Lung (tissue), 12 donors: ENCODE data around the gene FAM171A2. TPM values are rescaled to one million over a fixed set of nuclear protein-coding genes. Genes with fewer than 3 reads are reported as not detected.

Experiments
- ATAC-seq: fragments of 200-7000 bp; cut with Tn5 transposase; one replicate; pipeline ENCODE4 v1.9.1; 2020; ENCODE audit warnings: moderate number of reproducible peaks; ENCODE audit not compliant: insufficient read depth, low FRiP score
- DNase-seq, 3 donors: peaks; one replicate each; pipeline ENCODE4 v3.0.0-alpha.2; 2013 to 2017
- H3K27ac ChIP-seq, 2 donors: one replicate each; pipeline ENCODE4 v1.5.1; 2013; ENCODE audit warnings: mild to moderate bottlenecking in 2 of 2, moderate library complexity in 2 of 2, control low read depth in 1 of 2, inconsistent platforms in 1 of 2, low read depth in 1 of 2, low read length in 1 of 2
- H3K27me3 ChIP-seq, 3 donors: one replicate each; pipeline ENCODE4 v1.5.1; 2013; ENCODE audit warnings: low read length in 2 of 3; ENCODE audit not compliant: control insufficient read depth in 3 of 3, insufficient read depth in 3 of 3
- H3K36me3 ChIP-seq, 4 donors: one replicate each; pipeline ENCODE4 v1.5.1; 2013; ENCODE audit warnings: low read length in 4 of 4, mild to moderate bottlenecking in 1 of 4, moderate library complexity in 1 of 4; ENCODE audit not compliant: control insufficient read depth in 4 of 4, insufficient read depth in 4 of 4
- H3K4me1 ChIP-seq, 5 donors: one replicate each; pipeline ENCODE4 v1.5.1; 2013; ENCODE audit warnings: low read length in 5 of 5, mild to moderate bottlenecking in 2 of 5, moderate library complexity in 1 of 5; ENCODE audit not compliant: control insufficient read depth in 5 of 5, insufficient read depth in 5 of 5
- H3K4me3 ChIP-seq: one replicate; pipeline ENCODE4 v1.5.1; 2013; ENCODE audit warnings: mild to moderate bottlenecking, control low read depth, moderate library complexity
- H3K9ac ChIP-seq, 2 donors: one replicate each; pipeline ENCODE4 v1.5.1; 2013; ENCODE audit warnings: low read length in 2 of 2, control low read depth in 1 of 2; ENCODE audit not compliant: insufficient read depth in 1 of 2
- H3K9me3 ChIP-seq, 4 donors: one replicate each; pipeline ENCODE4 v1.5.1; 2013; ENCODE audit warnings: low read length in 3 of 4, mild to moderate bottlenecking in 1 of 4, moderate library complexity in 1 of 4; ENCODE audit not compliant: control insufficient read depth in 4 of 4, insufficient read depth in 3 of 4
- WGBS, 2 donors: extraction: QIAGEN DNeasy Blood & Tissue Kit; methylation state at CpG; one replicate each; pipeline ENCODE4 v1.1.7; 2013; 5-methylcytosine and 5-hydroxymethylcytosine counted together
- polyA plus RNA-seq, 2 donors: library from polyadenylated mRNA; stranded (reverse); fragments of 200-250 nt; gene quantifications; one replicate each; pipeline ENCODE4 v1.2.1, GENCODE V29; 2013
- total RNA-seq, 2 donors: library from RNA; depleted of rRNA in 1 of 2; stranded (reverse); fragments of >200 nt in 1 of 2; gene quantifications; one replicate each; pipeline ENCODE4 v1.2.1, GENCODE V29; 2014 to 2021
- TF ChIP-seq, protein P1 (sequence below): IDR thresholded peaks from 2 replicates; pipeline ENCODE4 v1.5.1; 2012; ENCODE audit warnings: mild to moderate bottlenecking; ENCODE audit errors: control extremely low read depth, extremely low read depth
- donor health status: control.
- donor health status: control.
- donor health status: Bipolar disorder and iron deficiency.
- donor health status: healthy.
- donor health status: DM: yes; HTN: yes; CAD: no.

Gene FAM171A2
- total and polyA plus RNA-seq, 4 donors, result 0.47 to 8.0 (median 0.80) TPM

DNA sequence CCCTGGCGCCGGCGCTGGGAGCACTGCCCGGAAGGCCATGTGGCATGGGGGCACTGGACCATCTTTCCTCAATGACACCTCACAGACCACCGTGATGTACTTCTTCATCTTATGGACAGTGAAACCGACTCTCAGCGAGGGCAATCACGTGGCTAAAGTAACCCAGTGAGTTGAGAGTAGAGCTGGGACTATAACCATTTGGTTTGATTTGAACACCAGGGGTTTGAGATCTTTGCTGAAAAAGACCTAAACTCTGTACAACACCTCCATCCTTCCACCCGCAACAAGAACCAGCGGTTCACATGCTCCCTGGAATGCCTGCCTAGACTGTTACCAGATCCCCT, 22.5 kb upstream of the FAM171A2 start:
- Histone ChIP-seq H3K9me3 (no peaks in the 10 kb centered on the region), H3K27me3 (peaks cover 0 to 19% (median 3%) of the 10 kb centered on the region in 3 donors), H3K36me3 (no peaks in the 10 kb centered on the region), H3K27ac (no peak overlapping the region), H3K9ac (no peak overlapping the region), H3K4me1 (peaks cover 0 to 16% (median 0%) of the 10 kb centered on the region in 5 donors), H3K4me3 (no peak overlapping the region)
- TF ChIP-seq, protein P1, sequence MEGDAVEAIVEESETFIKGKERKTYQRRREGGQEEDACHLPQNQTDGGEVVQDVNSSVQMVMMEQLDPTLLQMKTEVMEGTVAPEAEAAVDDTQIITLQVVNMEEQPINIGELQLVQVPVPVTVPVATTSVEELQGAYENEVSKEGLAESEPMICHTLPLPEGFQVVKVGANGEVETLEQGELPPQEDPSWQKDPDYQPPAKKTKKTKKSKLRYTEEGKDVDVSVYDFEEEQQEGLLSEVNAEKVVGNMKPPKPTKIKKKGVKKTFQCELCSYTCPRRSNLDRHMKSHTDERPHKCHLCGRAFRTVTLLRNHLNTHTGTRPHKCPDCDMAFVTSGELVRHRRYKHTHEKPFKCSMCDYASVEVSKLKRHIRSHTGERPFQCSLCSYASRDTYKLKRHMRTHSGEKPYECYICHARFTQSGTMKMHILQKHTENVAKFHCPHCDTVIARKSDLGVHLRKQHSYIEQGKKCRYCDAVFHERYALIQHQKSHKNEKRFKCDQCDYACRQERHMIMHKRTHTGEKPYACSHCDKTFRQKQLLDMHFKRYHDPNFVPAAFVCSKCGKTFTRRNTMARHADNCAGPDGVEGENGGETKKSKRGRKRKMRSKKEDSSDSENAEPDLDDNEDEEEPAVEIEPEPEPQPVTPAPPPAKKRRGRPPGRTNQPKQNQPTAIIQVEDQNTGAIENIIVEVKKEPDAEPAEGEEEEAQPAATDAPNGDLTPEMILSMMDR, result no peak
- no peak for DNase-seq
- 36 to 60% methylated on average over 10 of the region's 10 CpGs for WGBS, 2 donors
- ATAC-seq, result no peak

DNA sequence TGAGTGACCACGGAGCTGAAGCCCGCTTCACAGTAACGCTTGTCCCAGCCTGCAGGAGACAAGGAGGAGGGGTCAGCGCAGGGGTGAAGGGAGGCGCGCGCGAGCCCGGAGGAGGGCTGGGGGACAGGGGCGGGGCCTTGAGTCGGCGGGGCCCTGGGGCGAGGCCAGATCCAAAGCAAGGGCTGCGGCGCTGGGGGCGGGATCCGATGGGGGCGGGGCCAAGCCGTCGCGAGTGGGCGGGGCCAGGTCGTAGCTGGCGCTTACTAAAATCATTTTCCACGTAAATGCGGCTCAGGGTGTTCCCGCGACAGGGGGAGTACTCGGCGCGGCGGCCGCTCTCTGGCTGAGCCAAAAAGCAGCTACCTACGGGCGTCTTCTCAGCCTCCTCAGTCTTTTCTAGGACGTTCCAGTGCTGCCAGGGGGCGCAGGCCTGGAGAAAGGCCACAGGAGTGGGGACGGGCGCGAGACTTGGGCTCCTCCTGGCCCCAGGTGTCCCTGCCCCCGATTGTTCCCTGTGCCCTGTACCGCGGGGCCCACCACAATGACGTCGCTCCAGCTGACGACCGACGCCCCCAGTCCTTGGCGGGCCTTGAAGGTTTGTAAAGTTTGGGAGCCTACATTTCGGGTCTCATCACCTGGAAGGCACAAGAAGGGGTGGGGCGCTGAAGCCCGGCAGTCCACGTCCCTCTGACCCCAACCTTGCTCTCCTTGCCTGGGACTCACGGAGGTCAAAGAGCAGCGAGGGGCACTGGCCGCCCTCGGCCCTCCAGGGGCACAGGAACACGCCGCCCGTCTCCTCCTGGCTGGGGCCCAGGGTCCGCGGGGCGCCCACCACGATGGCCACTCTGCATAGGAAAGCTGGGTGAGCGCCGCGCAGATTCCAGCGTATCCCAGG, 21.9 kb upstream of the FAM171A2 start:
- no peaks in the 10 kb centered on the region for H3K36me3 ChIP-seq
- peak overlapping the region; percentile 36 for H3K4me3 ChIP-seq
- peaks cover 0 to 21% (median 3%) of the 10 kb centered on the region in 3 donors for H3K27me3 ChIP-seq
- no peaks in the 10 kb centered on the region for H3K9me3 ChIP-seq
- DNase-seq, result peak; percentile 87 to 94 (median 94)
- peak; percentile 90 for ATAC-seq
- 6 to 8% methylated on average over 61 to 68 of the region's 68 CpGs for WGBS, 2 donors
- no peak overlapping the region for H3K27ac ChIP-seq
- H3K4me1 ChIP-seq, result peaks cover 0 to 16% (median 0%) of the 10 kb centered on the region in 5 donors
- TF ChIP-seq, protein P1, result no peak
- H3K9ac ChIP-seq, result no peak overlapping the region

DNA sequence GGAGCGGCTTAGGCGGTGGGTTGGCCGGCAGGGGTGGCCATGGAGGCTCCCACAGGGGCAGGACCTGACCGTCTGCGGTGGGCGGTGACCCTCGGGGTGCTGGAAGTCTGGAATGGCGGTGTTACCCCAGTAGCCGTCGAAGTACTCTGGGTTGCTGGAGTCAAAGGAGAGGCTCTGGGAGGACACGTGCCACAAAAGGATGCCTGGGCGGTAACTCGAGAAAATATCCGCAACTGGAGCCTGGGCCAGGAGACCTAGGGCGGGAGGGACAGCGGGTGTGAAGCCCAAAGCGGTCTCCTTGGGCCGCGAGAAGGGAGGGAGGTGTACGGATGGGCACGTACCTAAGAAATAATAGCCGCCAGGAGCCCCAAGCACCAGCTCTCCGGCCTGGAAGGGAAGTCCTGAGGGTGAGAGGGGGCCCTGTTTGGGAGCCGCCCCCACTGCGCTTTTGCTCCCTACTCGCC, 21.2 kb upstream of the FAM171A2 start:
- no peaks in the 10 kb centered on the region for H3K9me3 ChIP-seq
- DNase-seq, result peak in 2 of 3 donors; percentile 11 to 35
- no peak for ATAC-seq
- H3K36me3 ChIP-seq, result no peaks in the 10 kb centered on the region
- H3K27me3 ChIP-seq, result peaks cover 0 to 21% (median 3%) of the 10 kb centered on the region in 3 donors
- TF ChIP-seq, protein P1, result no peak
- no peak overlapping the region for H3K27ac ChIP-seq
- 6 to 8% methylated on average over 26 of the region's 26 CpGs for WGBS, 2 donors
- H3K9ac ChIP-seq, result no peak overlapping the region
- peaks cover 0 to 16% (median 0%) of the 10 kb centered on the region in 5 donors for H3K4me1 ChIP-seq
- peak overlapping the region; percentile 36 for H3K4me3 ChIP-seq
